Cardiac atrium fibroblast (primary cell): ENCODE data around the gene AOC1. TPM values are rescaled to one million over a fixed set of nuclear protein-coding genes. Genes with fewer than 3 reads are reported as not detected.

Source experiments
- total RNA-seq: library from RNA; depleted of rRNA; stranded (reverse); fragments of >200 nt; gene quantifications from 2 replicates; pipeline ENCODE4 v1.2.3, GENCODE V29; 2015

Gene AOC1
- total RNA-seq = not detected in 2 replicates

GRCh38 chr7:150852371-150852905, at the start of gene AOC1:
Gene AOC1 (plus strand): TSS chr7:150852517. CDS start chr7:150856471, 3,954 bp downstream.

Other genes starting within 250 kb of the AOC1 start
- gene GIMAP6, start 220.1 kb upstream of the AOC1 start, total RNA-seq = under 0.01 and 0.32 TPM in 2 replicates
- gene GIMAP2, start 166.8 kb upstream of the AOC1 start, total RNA-seq = 0.81 and 5.2 TPM in 2 replicates
- 0.81 TPM in 1 of 2 replicates, not detected in the other for gene GIMAP1, start 135.9 kb upstream of the AOC1 start, total RNA-seq
- gene GIMAP5, start 115.1 kb upstream of the AOC1 start, total RNA-seq = 1.3 TPM in 1 of 2 replicates, not detected in the other
- gene TMEM176B, start 52.2 kb upstream of the AOC1 start, total RNA-seq = not detected in 2 replicates
- not detected in 2 replicates for gene TMEM176A, start 51.7 kb upstream of the AOC1 start, total RNA-seq
- under 0.01 TPM in 1 of 2 replicates, not detected in the other for gene KCNH2, start 125.8 kb downstream of the AOC1 start, total RNA-seq
- 5.4 and 18.6 TPM in 2 replicates for gene NOS3, start 138.5 kb downstream of the AOC1 start, total RNA-seq
- gene ATG9B, start 172.0 kb downstream of the AOC1 start, total RNA-seq = 0.16 and 2.2 TPM in 2 replicates
- 26.9 and 33.6 TPM in 2 replicates for gene ABCB8, start 175.9 kb downstream of the AOC1 start, total RNA-seq
- 0.54 TPM in 1 of 2 replicates, not detected in the other for gene ASIC3, start 196.0 kb downstream of the AOC1 start, total RNA-seq
- gene CDK5, start 205.4 kb downstream of the AOC1 start, total RNA-seq = 9.2 and 13.0 TPM in 2 replicates
- gene SLC4A2, start 207.1 kb downstream of the AOC1 start, total RNA-seq = 123 and 225 TPM in 2 replicates
- gene FASTK, start 228.3 kb downstream of the AOC1 start, total RNA-seq = 69.1 and 85.9 TPM in 2 replicates
- 48.8 and 52.0 TPM in 2 replicates for gene TMUB1, start 231.0 kb downstream of the AOC1 start, total RNA-seq
- 33.0 and 41.3 TPM in 2 replicates for gene AGAP3, start 234.0 kb downstream of the AOC1 start, total RNA-seq